Stomach (tissue), 9 donors: ENCODE data around the gene CCN5. TPM values are rescaled to one million over a fixed set of nuclear protein-coding genes. Genes with fewer than 3 reads are reported as not detected.

Source experiments
- DNase-seq, 2 donors: peaks; one replicate each; pipeline versions ENCODE4 v3.0.0 to v3.0.0-alpha.2; 2013 to 2019
- H3K27ac ChIP-seq, 5 donors: fragments of 200-600 bp in 4 of 5; sonication (generic) in 4 of 5; one replicate each; pipeline ENCODE4 v1.5.1; 2013 to 2019; ENCODE audit warnings: mild to moderate bottlenecking in 1 of 5, moderate library complexity in 1 of 5
- H3K27me3 ChIP-seq, 3 donors: fragments of 200-600 bp; sonication (generic); one replicate each; pipeline ENCODE4 v1.5.1; 2017 to 2019; ENCODE audit warnings: mixed run types in 1 of 3
- H3K36me3 ChIP-seq, 4 donors: fragments of 200-600 bp; sonication (generic); 1 replicate in 3 of 4; 2 replicates in 1 of 4; pipeline ENCODE4 v1.5.1; 2016 to 2019
- H3K4me1 ChIP-seq, 4 donors: fragments of 200-600 bp; sonication (generic); one replicate each; pipeline ENCODE4 v1.5.1; 2016 to 2019
- H3K4me3 ChIP-seq, 4 donors: fragments of 200-600 bp; sonication (generic) in 3 of 4; one replicate each; pipeline ENCODE4 v1.5.1; 2016 to 2019; ENCODE audit warnings: mild to moderate bottlenecking in 1 of 4
- H3K9me3 ChIP-seq, 4 donors: fragments of 200-600 bp; sonication (generic); one replicate each; pipeline ENCODE4 v1.5.1; 2016 to 2019
- EP300 ChIP-seq: sonication (generic); formaldehyde crosslinking; IDR thresholded peaks from one replicate; pipeline ENCODE4 v1.6.1; 2017; ENCODE audit warnings: antibody characterized with exemption
- POLR2A ChIP-seq, 4 donors: fragments of 450-650 bp; IDR thresholded peaks; one replicate each; pipeline ENCODE4 v1.6.1; 2016; ENCODE audit warnings: antibody characterized with exemption in 4 of 4, control low read depth in 2 of 4, mild to moderate bottlenecking in 1 of 4, moderate library complexity in 1 of 4
- POLR2AphosphoS5 ChIP-seq, 3 donors: sonication (generic); formaldehyde crosslinking; IDR thresholded peaks; one replicate each; pipeline ENCODE4 v1.6.1; 2016; ENCODE audit warnings: antibody characterized with exemption in 3 of 3
- WGBS, 5 donors: extraction: QIAGEN DNeasy Blood & Tissue Kit in 3 of 5; methylation state at CpG; one replicate each; pipeline versions ENCODE4 v1.1.5 to v1.1.7; 2013 to 2018; 5-methylcytosine and 5-hydroxymethylcytosine counted together
- intact Hi-C: fragments of 100-400 bp; cut with DNase I; formaldehyde crosslinking; loops from one replicate; pipeline ENCODE4 v1.15.1; 2023; ENCODE audit warnings: low total_unique reads
- polyA plus RNA-seq, 3 donors: library from polyadenylated mRNA; stranded (reverse); fragments of 200-250 nt; gene quantifications; one replicate each; pipeline ENCODE4 v1.2.3, GENCODE V29; 2013
- total RNA-seq, 5 donors: library from RNA; depleted of rRNA; stranded (reverse); fragments of >200 nt; gene quantifications; one replicate each; pipeline versions ENCODE4 v1.1.0 to v1.2.3, GENCODE V29; 2014 to 2016
- TF ChIP-seq, protein P1 (sequence below), 7 experiments: fragments of 450-650 bp in 4 of 7; fragments of 200-600 bp in 3 of 7; sonication (generic) in 3 of 7; IDR thresholded peaks; one replicate each; pipeline ENCODE4 v1.5.1; 2016 to 2019; ENCODE audit warnings: antibody characterized with exemption in 7 of 7, control low read depth in 2 of 7, mild to moderate bottlenecking in 1 of 7
- donor health status: healthy with polysubstance abuse.
- donor health status: Bipolar disorder and iron deficiency.
- donor health status: healthy.

CCN5 gene
- total and polyA plus RNA-seq, 8 donors, result 2.5 to 193 (median 8.2) TPM; not detected in 3

DNA sequence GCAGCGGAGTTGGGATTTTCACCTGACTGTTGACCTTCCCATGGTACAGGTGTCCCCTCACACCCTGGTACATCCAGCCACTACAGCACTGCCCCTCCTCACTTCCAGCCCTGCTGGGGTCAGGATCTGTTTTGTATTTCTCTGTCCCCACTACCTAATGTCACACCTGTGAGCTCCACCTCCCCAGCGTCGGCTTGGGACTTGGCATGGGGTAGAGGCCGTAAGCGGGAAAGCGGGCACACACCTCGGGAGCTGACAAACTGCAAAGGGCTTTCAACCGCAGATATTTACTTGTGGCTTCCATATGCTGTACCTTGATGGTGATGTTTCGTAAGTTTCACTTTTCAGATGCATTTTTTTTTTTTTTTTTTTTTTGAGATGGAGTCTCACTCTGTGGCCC lies 5.4 kb upstream of the CCN5 start:
- peaks cover 10 to 31% (median 13%) of the 10 kb centered on the region in 4 donors for H3K4me1 ChIP-seq
- H3K4me3 ChIP-seq, result no peak overlapping the region
- 71 to 88% (median 77%) methylated on average over 9 of the region's 9 CpGs for WGBS, 5 donors
- no peak for TF ChIP-seq POLR2A (IDR thresholded peaks at IDR 0.05)
- TF ChIP-seq POLR2AphosphoS5 (IDR thresholded peaks at IDR 0.05), result no peak
- TF ChIP-seq, protein P1, sequence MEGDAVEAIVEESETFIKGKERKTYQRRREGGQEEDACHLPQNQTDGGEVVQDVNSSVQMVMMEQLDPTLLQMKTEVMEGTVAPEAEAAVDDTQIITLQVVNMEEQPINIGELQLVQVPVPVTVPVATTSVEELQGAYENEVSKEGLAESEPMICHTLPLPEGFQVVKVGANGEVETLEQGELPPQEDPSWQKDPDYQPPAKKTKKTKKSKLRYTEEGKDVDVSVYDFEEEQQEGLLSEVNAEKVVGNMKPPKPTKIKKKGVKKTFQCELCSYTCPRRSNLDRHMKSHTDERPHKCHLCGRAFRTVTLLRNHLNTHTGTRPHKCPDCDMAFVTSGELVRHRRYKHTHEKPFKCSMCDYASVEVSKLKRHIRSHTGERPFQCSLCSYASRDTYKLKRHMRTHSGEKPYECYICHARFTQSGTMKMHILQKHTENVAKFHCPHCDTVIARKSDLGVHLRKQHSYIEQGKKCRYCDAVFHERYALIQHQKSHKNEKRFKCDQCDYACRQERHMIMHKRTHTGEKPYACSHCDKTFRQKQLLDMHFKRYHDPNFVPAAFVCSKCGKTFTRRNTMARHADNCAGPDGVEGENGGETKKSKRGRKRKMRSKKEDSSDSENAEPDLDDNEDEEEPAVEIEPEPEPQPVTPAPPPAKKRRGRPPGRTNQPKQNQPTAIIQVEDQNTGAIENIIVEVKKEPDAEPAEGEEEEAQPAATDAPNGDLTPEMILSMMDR (IDR thresholded peaks at IDR 0.05), result no peak
- TF ChIP-seq EP300, result no peak
- H3K27me3 ChIP-seq, result no peaks in the 10 kb centered on the region
- DNase-seq, result no peak
- no peak overlapping the region for H3K27ac ChIP-seq
- intact Hi-C loops, result no loop called here
- H3K9me3 ChIP-seq, result no peaks in the 10 kb centered on the region
- no peaks in the 10 kb centered on the region for H3K36me3 ChIP-seq

DNA sequence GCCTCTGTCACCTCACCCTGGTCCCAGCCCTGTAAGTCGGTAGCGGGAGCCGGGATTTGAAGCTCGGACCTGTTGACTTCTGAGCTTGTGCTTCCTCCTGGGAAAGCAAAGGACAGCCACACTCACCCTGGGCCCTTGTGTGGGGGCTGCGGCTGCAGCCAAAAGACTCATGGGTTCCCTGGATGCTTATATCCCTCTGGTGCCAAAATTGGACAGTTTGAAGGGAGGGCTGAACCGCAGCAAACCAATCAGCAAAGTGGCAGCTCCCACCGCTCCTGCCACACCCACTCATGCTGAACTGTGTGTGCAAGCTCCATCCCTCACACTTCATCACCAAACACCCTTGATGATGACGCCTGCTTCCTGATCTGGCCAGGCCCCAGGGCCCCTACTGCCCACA lies 3.9 kb upstream of the CCN5 start:
- 77 to 94% (median 91%) methylated on average over 3 to 8 of the region's 8 CpGs for WGBS, 5 donors
- Histone ChIP-seq H3K9me3 (no peaks in the 10 kb centered on the region), H3K4me1 (peaks cover 21 to 41% (median 27%) of the 10 kb centered on the region in 4 donors), H3K27me3 (no peaks in the 10 kb centered on the region), H3K36me3 (no peaks in the 10 kb centered on the region), H3K4me3 (no peak overlapping the region), H3K27ac (no peak overlapping the region)
- intact Hi-C loops, result no loop called here
- TF ChIP-seq EP300 (no peak), POLR2AphosphoS5 (IDR thresholded peaks at IDR 0.05) (no peak), POLR2A (IDR thresholded peaks at IDR 0.05) (no peak)
- TF ChIP-seq, protein P1 (IDR thresholded peaks at IDR 0.05), result no peak
- no peak for DNase-seq

DNA sequence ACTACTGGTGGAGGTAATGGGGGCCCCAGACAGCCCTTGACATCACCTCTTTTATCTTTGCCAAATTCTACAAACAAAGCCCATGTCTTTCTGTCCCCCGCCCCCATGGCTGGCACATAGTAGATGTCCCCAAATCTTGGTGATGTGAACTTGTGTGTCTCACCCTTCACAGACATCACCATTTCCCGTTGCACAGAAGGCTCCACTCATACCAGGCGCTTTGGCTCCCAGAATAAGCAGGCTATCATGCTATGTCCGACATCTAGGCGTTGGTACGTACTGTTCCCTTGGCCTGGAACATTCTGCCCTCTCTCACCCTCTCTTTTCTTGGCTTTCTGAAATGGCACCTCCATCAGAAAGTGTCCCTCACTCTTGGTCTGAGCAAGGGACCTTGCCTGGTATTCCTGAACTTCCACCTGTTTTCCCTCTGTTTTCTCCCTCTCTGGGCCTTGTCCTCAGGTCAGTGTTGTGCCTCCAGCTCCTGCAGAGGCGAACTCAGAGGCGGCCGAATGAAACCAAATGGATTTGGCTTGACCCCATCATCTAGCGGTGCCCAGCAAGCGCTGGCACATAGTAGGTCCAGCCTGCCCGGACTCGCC lies 968 bp upstream of the CCN5 start:
- intact Hi-C loops, result no loop called here
- H3K4me3 ChIP-seq, result no peak overlapping the region
- peak; percentile 95 for TF ChIP-seq EP300
- TF ChIP-seq POLR2A (IDR thresholded peaks at IDR 0.05), result no peak
- TF ChIP-seq, protein P1 (IDR thresholded peaks at IDR 0.05), result no peak
- TF ChIP-seq POLR2AphosphoS5 (IDR thresholded peaks at IDR 0.05), result peak; percentile 48 to 73 (median 58)
- H3K9me3 ChIP-seq, result no peaks in the 10 kb centered on the region
- WGBS, 5 donors, result 27 to 51% (median 41%) methylated on average over 9 to 13 of the region's 13 CpGs
- H3K27me3 ChIP-seq, result no peaks in the 10 kb centered on the region
- no peaks in the 10 kb centered on the region for H3K36me3 ChIP-seq
- peak overlapping the region; percentile 40 to 77 (median 71) for H3K27ac ChIP-seq
- peak in 1 of 2 donors; percentile 44 for DNase-seq
- peaks cover 21 to 40% (median 31%) of the 10 kb centered on the region in 4 donors for H3K4me1 ChIP-seq

DNA sequence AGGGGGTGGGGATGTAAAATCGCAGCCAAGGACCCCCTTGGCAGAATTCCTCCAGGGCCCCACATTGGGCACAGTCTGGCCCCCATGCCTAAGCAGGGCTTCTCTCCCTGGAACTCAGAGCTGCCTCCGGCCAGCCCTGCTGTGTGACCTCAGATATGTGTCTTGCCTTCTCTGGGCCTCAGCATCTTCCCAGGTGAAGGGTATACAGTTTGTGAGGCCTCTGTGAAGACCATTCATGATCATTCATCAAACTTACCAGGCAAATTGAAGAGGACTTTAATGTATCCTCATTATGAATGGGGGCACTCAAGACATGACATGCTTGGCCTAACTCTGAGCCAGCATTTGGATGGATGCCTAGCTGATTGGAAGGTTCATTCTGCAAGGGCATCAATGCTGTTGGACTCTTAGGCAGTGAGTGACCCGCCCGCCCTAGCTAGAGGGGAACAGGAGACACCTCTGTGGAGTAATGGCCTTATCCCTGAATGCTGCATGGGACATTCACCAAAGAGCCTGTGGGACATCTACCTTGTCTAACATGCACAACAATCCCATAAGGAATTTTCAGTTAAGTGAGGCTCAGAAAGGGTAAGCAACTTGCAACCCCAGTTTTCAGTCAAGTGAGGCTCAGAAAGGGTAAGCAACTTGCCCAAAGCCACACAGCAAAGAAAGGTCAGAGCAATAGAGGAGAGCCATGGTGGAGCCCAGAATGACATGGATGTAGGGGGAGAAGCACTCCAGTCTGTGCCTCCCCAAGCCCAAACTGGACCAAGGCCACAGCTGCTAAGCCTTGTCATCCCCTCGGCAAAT lies 535 bp downstream of the CCN5 start:
- Histone ChIP-seq H3K36me3 (no peaks in the 10 kb centered on the region), H3K9me3 (no peaks in the 10 kb centered on the region), H3K27ac (peak overlapping the region in 4 of 5 donors; percentile 40 to 77 (median 72)), H3K27me3 (no peaks in the 10 kb centered on the region), H3K4me1 (peaks cover 21 to 39% (median 34%) of the 10 kb centered on the region in 4 donors), H3K4me3 (no peak overlapping the region)
- no peak for DNase-seq
- WGBS, 5 donors, result 63 to 80% (median 76%) methylated on average over 5 of the region's 5 CpGs
- TF ChIP-seq, protein P1 (IDR thresholded peaks at IDR 0.05), result no peak
- TF ChIP-seq EP300 (no peak), POLR2AphosphoS5 (IDR thresholded peaks at IDR 0.05) (no peak), POLR2A (IDR thresholded peaks at IDR 0.05) (no peak)
- intact Hi-C loops, result no loop called here
